ENCODE data around the gene BTNL8.

DNA sequence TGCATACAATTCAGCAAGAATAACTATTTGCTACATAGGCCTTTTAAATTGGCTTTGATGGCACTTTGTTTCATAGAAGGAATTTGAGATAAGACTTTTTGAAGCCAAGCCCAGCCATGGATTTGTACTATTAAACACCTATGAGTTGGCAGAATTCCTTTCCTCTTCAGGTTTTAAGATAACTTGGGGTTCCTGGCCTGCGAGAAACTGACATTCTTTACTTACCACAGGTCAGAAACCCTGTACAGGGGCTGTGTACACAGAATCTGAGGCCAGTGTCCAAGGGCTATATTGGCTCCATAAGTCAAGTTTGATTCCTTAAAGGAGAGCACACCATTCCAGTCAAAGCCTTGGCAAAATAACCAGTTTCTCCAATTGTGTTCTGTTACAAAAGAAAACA, 78.9 kb downstream of the BTNL8 start:
- no peak for TF ChIP-seq ZNF70 (CRISPR knock-in tag; IDR thresholded peaks at IDR 0.05)
- TF ChIP-seq ARNTL (CRISPR knock-in tag; IDR thresholded peaks at IDR 0.05; ENCODE audit: borderline replicate concordance, low read depth) = no peak
- TF ChIP-seq, protein P1, sequence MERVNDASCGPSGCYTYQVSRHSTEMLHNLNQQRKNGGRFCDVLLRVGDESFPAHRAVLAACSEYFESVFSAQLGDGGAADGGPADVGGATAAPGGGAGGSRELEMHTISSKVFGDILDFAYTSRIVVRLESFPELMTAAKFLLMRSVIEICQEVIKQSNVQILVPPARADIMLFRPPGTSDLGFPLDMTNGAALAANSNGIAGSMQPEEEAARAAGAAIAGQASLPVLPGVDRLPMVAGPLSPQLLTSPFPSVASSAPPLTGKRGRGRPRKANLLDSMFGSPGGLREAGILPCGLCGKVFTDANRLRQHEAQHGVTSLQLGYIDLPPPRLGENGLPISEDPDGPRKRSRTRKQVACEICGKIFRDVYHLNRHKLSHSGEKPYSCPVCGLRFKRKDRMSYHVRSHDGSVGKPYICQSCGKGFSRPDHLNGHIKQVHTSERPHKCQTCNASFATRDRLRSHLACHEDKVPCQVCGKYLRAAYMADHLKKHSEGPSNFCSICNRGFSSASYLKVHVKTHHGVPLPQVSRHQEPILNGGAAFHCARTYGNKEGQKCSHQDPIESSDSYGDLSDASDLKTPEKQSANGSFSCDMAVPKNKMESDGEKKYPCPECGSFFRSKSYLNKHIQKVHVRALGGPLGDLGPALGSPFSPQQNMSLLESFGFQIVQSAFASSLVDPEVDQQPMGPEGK (CRISPR knock-in tag; IDR thresholded peaks at IDR 0.05; ENCODE audit: borderline replicate concordance) = no peak
- no peak for TF ChIP-seq RARB (CRISPR knock-in tag; IDR thresholded peaks at IDR 0.05)
- TF ChIP-seq CREB5 (CRISPR knock-in tag; IDR thresholded peaks at IDR 0.05; ENCODE audit: low read depth) = no peak
- no peak for TF ChIP-seq ZFP30 (CRISPR knock-in tag; IDR thresholded peaks at IDR 0.05)
- no peak for TF ChIP-seq ZC3H10 (CRISPR knock-in tag; IDR thresholded peaks at IDR 0.05)
- TF ChIP-seq ISL1 (CRISPR knock-in tag; IDR thresholded peaks at IDR 0.05) = no peak
- TF ChIP-seq TOX (CRISPR knock-in tag; IDR thresholded peaks at IDR 0.05; ENCODE audit: borderline replicate concordance) = no peak

Measured in SK-N-SH treated with all-trans-retinoic acid at 6 μM for 48 hours (cell line).